ENCODE measurements around the gene SCYGR3.

SCYGR3 gene

DNA sequence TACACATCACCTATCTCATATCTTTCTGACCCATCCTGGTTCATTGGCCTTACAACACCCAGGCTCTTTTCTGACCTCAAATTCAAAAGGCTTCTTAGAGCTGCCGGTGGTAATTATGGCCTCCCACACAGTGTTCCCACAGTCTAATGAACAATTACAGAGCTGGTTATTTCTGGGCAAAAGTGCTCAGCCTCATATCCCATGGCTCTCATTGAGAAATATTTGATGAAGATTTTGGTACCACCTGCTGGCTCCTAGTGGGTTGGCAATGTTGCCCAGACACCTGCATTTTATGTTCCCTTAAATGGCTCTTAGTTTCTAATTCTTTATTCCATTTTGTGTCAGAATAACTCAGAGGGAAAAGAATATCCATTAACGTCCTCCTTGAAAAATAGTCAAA lies 36.0 kb downstream of the SCYGR3 start:
- Histone ChIP-seq H3K36me3 (ENCODE audit: control insufficient read depth, insufficient read depth, low read length) (no peaks in the 10 kb centered on the region), H3K4me1 (no peaks in the 10 kb centered on the region), H3K27me3 (ENCODE audit: control insufficient read depth, insufficient read depth, low read length) (no peaks in the 10 kb centered on the region), H2AFZ (no peak overlapping the region), H3K9ac (no peak overlapping the region), H3K9me3 (ENCODE audit: control insufficient read depth, low read length) (no peaks in the 10 kb centered on the region), H3K4me3 (ENCODE audit: low read depth, low read length) (no peak overlapping the region), H3K27ac (no peak overlapping the region), H3K79me2 (no peaks in the 10 kb centered on the region), H3K4me2 (ENCODE audit: low read length) (no peak overlapping the region)
- TF ChIP-seq, protein P1, sequence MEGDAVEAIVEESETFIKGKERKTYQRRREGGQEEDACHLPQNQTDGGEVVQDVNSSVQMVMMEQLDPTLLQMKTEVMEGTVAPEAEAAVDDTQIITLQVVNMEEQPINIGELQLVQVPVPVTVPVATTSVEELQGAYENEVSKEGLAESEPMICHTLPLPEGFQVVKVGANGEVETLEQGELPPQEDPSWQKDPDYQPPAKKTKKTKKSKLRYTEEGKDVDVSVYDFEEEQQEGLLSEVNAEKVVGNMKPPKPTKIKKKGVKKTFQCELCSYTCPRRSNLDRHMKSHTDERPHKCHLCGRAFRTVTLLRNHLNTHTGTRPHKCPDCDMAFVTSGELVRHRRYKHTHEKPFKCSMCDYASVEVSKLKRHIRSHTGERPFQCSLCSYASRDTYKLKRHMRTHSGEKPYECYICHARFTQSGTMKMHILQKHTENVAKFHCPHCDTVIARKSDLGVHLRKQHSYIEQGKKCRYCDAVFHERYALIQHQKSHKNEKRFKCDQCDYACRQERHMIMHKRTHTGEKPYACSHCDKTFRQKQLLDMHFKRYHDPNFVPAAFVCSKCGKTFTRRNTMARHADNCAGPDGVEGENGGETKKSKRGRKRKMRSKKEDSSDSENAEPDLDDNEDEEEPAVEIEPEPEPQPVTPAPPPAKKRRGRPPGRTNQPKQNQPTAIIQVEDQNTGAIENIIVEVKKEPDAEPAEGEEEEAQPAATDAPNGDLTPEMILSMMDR (IDR thresholded peaks at IDR 0.05) = no peak

DNA sequence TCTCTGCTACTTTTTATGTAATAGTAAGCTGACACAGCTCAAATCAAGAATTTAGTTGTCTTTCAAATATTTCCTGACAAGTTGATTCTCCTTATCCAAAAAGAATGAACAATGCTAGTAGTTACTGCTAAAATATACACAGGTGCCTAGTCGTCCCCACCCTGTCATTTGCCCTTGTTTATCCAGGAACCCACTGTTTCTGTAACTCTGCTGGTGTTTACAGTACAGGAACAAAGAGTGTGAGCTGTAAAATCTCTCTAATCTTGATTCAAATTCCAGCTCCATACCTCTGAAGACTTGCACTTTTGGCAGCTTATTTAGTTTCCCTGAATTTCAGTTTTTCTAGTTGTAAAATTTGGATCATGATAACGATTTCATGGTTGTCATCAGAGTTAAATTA lies 37.1 kb downstream of the SCYGR3 start:
- H3K4me2 ChIP-seq (ENCODE audit: low read length) = no peak overlapping the region
- no peak overlapping the region for H3K27ac ChIP-seq
- TF ChIP-seq, protein P1 (IDR thresholded peaks at IDR 0.05) = no peak
- H3K4me3 ChIP-seq (ENCODE audit: low read depth, low read length) = no peak overlapping the region
- no peaks in the 10 kb centered on the region for H3K4me1 ChIP-seq
- no peaks in the 10 kb centered on the region for H3K79me2 ChIP-seq
- no peak overlapping the region for H2AFZ ChIP-seq
- no peaks in the 10 kb centered on the region for H3K27me3 ChIP-seq (ENCODE audit: control insufficient read depth, insufficient read depth, low read length)
- no peaks in the 10 kb centered on the region for H3K9me3 ChIP-seq (ENCODE audit: control insufficient read depth, low read length)
- H3K36me3 ChIP-seq (ENCODE audit: control insufficient read depth, insufficient read depth, low read length) = no peaks in the 10 kb centered on the region
- no peak overlapping the region for H3K9ac ChIP-seq

DNA sequence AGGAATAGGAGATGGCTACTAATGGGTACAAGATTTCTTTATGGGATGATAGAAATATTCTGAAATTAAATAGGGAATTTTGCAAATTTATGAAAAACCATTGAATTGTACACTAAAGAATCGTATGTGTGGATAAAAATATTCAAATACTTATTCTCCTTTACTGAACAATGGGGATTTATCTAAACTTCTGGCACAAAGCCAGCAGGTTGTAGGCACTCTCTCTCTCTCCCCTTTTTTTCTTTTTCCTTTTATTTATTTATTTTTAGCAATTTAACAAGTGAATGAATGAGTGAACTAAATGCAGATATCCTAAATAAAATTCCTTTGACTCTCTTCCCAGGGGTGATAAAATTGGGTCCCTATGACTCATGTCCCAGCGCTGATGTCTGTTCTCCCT lies 37.8 kb downstream of the SCYGR3 start:
- Histone ChIP-seq H3K4me3 (ENCODE audit: low read depth, low read length) (no peak overlapping the region), H3K27ac (no peak overlapping the region), H3K4me1 (no peaks in the 10 kb centered on the region), H3K79me2 (no peaks in the 10 kb centered on the region), H3K27me3 (ENCODE audit: control insufficient read depth, insufficient read depth, low read length) (no peaks in the 10 kb centered on the region), H3K36me3 (ENCODE audit: control insufficient read depth, insufficient read depth, low read length) (no peaks in the 10 kb centered on the region), H3K9ac (no peak overlapping the region), H3K4me2 (ENCODE audit: low read length) (no peak overlapping the region), H3K9me3 (ENCODE audit: control insufficient read depth, low read length) (no peaks in the 10 kb centered on the region), H2AFZ (no peak overlapping the region)
- TF ChIP-seq, protein P1 (IDR thresholded peaks at IDR 0.05) = no peak

DNA sequence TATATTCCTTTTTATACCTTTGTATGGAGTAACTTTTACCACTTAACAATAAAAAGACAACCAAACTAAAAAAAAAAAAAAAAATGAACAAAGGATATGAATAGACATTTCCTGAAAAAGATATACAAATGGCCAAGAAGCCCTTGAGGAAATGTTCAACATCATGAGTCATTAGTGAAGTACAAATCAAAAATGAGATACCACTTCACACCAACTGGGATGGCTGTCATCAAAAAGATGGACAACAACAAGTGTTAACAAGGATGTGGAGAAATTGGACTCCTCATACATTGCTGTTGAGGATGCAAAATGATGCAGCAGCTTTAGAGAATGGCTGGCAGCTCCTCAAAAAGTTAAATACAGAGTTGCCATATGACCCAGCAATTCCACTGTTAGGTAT lies 38.5 kb downstream of the SCYGR3 start:
- Histone ChIP-seq H2AFZ (no peak overlapping the region), H3K27ac (no peak overlapping the region), H3K79me2 (no peaks in the 10 kb centered on the region), H3K27me3 (ENCODE audit: control insufficient read depth, insufficient read depth, low read length) (no peaks in the 10 kb centered on the region), H3K9ac (no peak overlapping the region), H3K9me3 (ENCODE audit: control insufficient read depth, low read length) (no peaks in the 10 kb centered on the region), H3K4me3 (ENCODE audit: low read depth, low read length) (no peak overlapping the region), H3K4me1 (no peaks in the 10 kb centered on the region), H3K36me3 (ENCODE audit: control insufficient read depth, insufficient read depth, low read length) (no peaks in the 10 kb centered on the region), H3K4me2 (ENCODE audit: low read length) (no peak overlapping the region)
- TF ChIP-seq, protein P1 (IDR thresholded peaks at IDR 0.05) = no peak

DNA sequence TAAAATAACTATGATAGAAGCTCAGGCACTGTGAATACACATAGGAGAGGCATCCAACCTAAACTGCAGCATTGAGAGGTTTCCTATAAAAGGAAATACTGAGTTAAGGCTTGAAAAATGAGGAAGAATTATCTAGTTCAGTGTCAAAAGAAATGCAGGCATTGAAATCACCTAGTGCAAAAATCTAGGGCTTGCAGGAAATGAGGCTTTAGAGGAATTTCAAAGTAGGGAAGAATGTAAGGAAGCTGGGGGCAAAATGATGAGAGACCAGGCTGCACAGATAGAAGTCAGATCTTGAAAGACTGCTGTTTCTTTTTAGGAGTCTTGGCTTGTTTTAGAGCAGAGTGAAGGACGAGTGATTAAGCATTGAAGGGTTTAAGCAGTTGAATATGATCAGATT lies 44.0 kb downstream of the SCYGR3 start:
- Histone ChIP-seq H2AFZ (no peak overlapping the region), H3K9ac (no peak overlapping the region), H3K79me2 (no peaks in the 10 kb centered on the region), H3K4me2 (ENCODE audit: low read length) (no peak overlapping the region), H3K4me3 (ENCODE audit: low read depth, low read length) (no peak overlapping the region), H3K27ac (no peak overlapping the region), H3K9me3 (ENCODE audit: control insufficient read depth, low read length) (no peaks in the 10 kb centered on the region), H3K4me1 (no peaks in the 10 kb centered on the region), H3K36me3 (ENCODE audit: control insufficient read depth, insufficient read depth, low read length) (no peaks in the 10 kb centered on the region), H3K27me3 (ENCODE audit: control insufficient read depth, insufficient read depth, low read length) (no peaks in the 10 kb centered on the region)
- TF ChIP-seq, protein P1 (IDR thresholded peaks at IDR 0.05) = no peak

Data from parathyroid adenoma (tissue), 2 donors.